GM23338 (cell line): ENCODE measurements around the gene PLRG1. TPM values are rescaled to one million over a fixed set of nuclear protein-coding genes. Genes with fewer than 3 reads are reported as not detected.

Experiments
- ATAC-seq: fragments of 200-7000 bp; cut with Tn5 transposase; 3 replicates; pipeline ENCODE4 v1.9.1; 2020
- DNase-seq: peaks from one replicate; pipeline ENCODE4 v3.0.0-alpha.2; 2015; ENCODE audit warnings: low spot score
- H2AFZ ChIP-seq: fragments of 200-600 bp; sonication (generic); 2 replicates; pipeline ENCODE4 v1.8.0; 2016; ENCODE audit warnings: antibody characterized with exemption, mild to moderate bottlenecking, moderate library complexity
- H3F3A ChIP-seq: fragments of 200-600 bp; sonication (generic); replicated peaks from 2 replicates; pipeline ENCODE4 v1.8.0; 2017; ENCODE audit warnings: antibody characterized with exemption, mixed run types, low read depth
- H3K27ac ChIP-seq: fragments of 200-600 bp; sonication (generic); 2 replicates; pipeline ENCODE4 v1.6.1; 2016; ENCODE audit warnings: low read depth
- H3K27me3 ChIP-seq: fragments of 200-600 bp; sonication (generic); 2 replicates; pipeline ENCODE4 v1.8.0; 2016; ENCODE audit warnings: mild to moderate bottlenecking, mixed run types, moderate library complexity; ENCODE audit not compliant: insufficient read depth
- H3K36me3 ChIP-seq: fragments of 200-600 bp; sonication (generic); 2 replicates; pipeline ENCODE4 v1.8.0; 2016; ENCODE audit warnings: mild to moderate bottlenecking; ENCODE audit not compliant: insufficient read depth
- H3K4me1 ChIP-seq: fragments of 200-600 bp; sonication (generic); 2 replicates; pipeline ENCODE4 v1.8.0; 2016; ENCODE audit warnings: mild to moderate bottlenecking, moderate library complexity; ENCODE audit not compliant: insufficient read depth
- H3K4me2 ChIP-seq: fragments of 200-600 bp; sonication (generic); 2 replicates; pipeline ENCODE4 v1.7.1; 2017; ENCODE audit warnings: mixed run types
- H3K4me3 ChIP-seq: fragments of 200-600 bp; sonication (generic); 2 replicates; pipeline ENCODE4 v1.6.1; 2016; ENCODE audit warnings: mixed run types
- H3K79me2 ChIP-seq: fragments of 200-600 bp; sonication (generic); replicated peaks from 2 replicates; pipeline ENCODE4 v1.8.0; 2017; ENCODE audit warnings: mild to moderate bottlenecking; ENCODE audit not compliant: insufficient read depth
- H3K9me2 ChIP-seq: fragments of 200-600 bp; sonication (generic); 2 replicates; pipeline ENCODE4 v1.8.0; 2017; ENCODE audit not compliant: insufficient read depth
- H4K20me1 ChIP-seq: fragments of 200-600 bp; sonication (generic); replicated peaks from 2 replicates; pipeline ENCODE4 v1.8.0; 2017; ENCODE audit warnings: mild to moderate bottlenecking; ENCODE audit not compliant: insufficient read depth
- H3K27ac Mint-ChIP-seq: 2 replicates; pipeline ENCODE4 v1.8.0; 2020; ENCODE audit warnings: inconsistent platforms, mild to moderate bottlenecking, moderate library complexity, mixed read lengths
- H3K27me3 Mint-ChIP-seq: 3 replicates; pipeline ENCODE4 v1.8.0; 2022; ENCODE audit warnings: low read depth, mild to moderate bottlenecking, moderate library complexity, mixed read lengths, inconsistent platforms; ENCODE audit not compliant: insufficient read depth, poor library complexity
- H3K36me3 Mint-ChIP-seq: 3 replicates; pipeline ENCODE4 v1.8.0; 2021; ENCODE audit warnings: low read depth, mild to moderate bottlenecking, inconsistent platforms, moderate library complexity, mixed read lengths
- H3K4me1 Mint-ChIP-seq: 3 replicates; pipeline ENCODE4 v1.8.0; 2020; ENCODE audit warnings: mild to moderate bottlenecking, inconsistent platforms, mixed read lengths
- H3K4me3 Mint-ChIP-seq: 3 replicates; pipeline ENCODE4 v1.8.0; 2021; ENCODE audit warnings: moderate library complexity, mild to moderate bottlenecking, inconsistent platforms, mixed read lengths
- H3K9me3 Mint-ChIP-seq: 3 replicates; pipeline ENCODE4 v1.8.0; 2020; ENCODE audit warnings: moderate library complexity, mild to moderate bottlenecking, inconsistent platforms, mixed read lengths
- CREB1 ChIP-seq: fragments of 250-450 bp; sonication (Bioruptor Pico); IDR thresholded peaks from 2 replicates; pipeline ENCODE4 v1.5.0; 2020; ENCODE audit warnings: low read depth, mild to moderate bottlenecking, moderate library complexity
- EZH2phosphoT487 ChIP-seq: fragments of 200-600 bp; sonication (generic); IDR thresholded peaks from one replicate; pipeline ENCODE4 v1.8.1; 2018; ENCODE audit warnings: antibody characterized with exemption; ENCODE audit not compliant: unreplicated experiment
- STAT1 ChIP-seq: IDR thresholded peaks from one replicate; pipeline ENCODE4 v1.6.1; 2016; ENCODE audit warnings: antibody characterized with exemption; ENCODE audit not compliant: unreplicated experiment
- ZNF114 ChIP-seq: fragments of 250-450 bp; sonication (Bioruptor Pico); IDR thresholded peaks from 2 replicates; pipeline ENCODE4 v1.5.0; 2020; ENCODE audit warnings: mild to moderate bottlenecking, moderate library complexity
- polyA plus RNA-seq: library from polyadenylated mRNA; unstranded; fragments of >200 nt; fragmentation: Nextera tagmentation; extraction: Ambion mirVana; gene quantifications from 2 replicates; pipeline ENCODE4 v1.2.1, GENCODE V29; 2016
- total RNA-seq: library from RNA; depleted of rRNA; stranded (reverse); fragments of >200 nt; shearing (Covaris generic); gene quantifications from 2 replicates; pipeline ENCODE4 v1.2.3, GENCODE V29; 2014
- TF ChIP-seq, protein P1 (sequence below): IDR thresholded peaks from one replicate; pipeline ENCODE4 v1.6.1; 2018; ENCODE audit warnings: antibody characterized with exemption; ENCODE audit not compliant: unreplicated experiment
- TF ChIP-seq, protein P2 (sequence below), 2 experiments: fragments of 200-600 bp in 1 of 2; sonication (generic) in 1 of 2; conservative IDR thresholded peaks; 2 replicates each; pipeline versions ENCODE4 v1.5.1 to v1.6.1; 2016 to 2017; ENCODE audit warnings: antibody characterized with exemption in 2 of 2, low read depth in 2 of 2, mild to moderate bottlenecking in 2 of 2, moderate library complexity in 1 of 2
- TF ChIP-seq, protein P3 (sequence below): IDR thresholded peaks from 2 replicates; pipeline ENCODE4 v1.6.1; 2016; ENCODE audit warnings: antibody characterized with exemption

PLRG1 gene
- total and polyA plus RNA-seq, 2 experiments from 2014 or later: 77.3 to 82.7 TPM

DNA sequence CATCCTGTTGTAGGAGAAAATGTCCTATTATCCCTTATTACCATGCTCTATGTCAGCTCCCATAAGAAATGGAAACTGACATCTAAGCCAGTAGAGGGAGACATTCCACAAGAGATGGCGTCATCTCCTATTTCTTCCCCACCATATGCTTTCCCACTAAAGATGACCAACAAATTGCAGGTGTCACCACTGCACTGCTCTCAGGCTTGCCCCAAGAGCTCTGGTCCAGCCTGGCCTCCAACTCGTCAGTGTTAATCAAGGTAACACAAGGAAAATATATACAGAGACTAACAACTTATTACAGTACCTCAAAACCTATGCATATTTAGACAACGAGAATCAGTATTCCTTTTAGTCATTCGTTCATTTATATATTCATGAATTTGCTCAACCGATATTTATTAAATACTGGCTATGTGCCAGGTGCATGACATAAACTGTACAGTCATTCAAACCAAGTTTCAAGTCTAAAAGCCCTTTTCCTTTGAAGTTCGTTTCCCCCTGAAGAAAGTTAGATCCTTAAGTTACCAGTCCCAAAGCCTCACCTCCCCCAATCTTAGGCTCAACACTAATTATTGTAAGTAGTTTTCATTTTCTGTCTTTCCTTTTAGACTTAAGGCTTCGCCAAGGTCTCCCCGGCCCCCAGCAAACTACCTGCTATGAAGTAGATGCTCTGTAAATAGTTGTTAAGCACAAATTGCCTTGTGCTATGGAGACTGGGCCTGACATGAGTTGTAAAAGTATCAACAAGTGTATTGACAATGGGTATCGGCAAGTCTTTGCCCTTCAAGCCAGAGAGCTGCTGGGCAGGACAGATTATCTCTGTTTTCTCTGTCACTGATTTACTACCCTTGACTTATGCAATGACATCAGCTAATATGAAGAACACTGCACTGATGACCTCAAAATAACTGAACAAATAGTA, 9.6 kb upstream of the PLRG1 start:
- Histone ChIP-seq H3K4me2 (no peak overlapping the region), H3K27me3 (no peaks in the 10 kb centered on the region), H4K20me1 (no peaks in the 10 kb centered on the region), H2AFZ (no peak overlapping the region), H3K9me2 (no peaks in the 10 kb centered on the region), H3K36me3 (no peaks in the 10 kb centered on the region), H3K27ac (no peak overlapping the region), H3K4me1 (no peaks in the 10 kb centered on the region), H3K4me3 (no peak overlapping the region), H3K79me2 (no peaks in the 10 kb centered on the region), H3F3A (no peaks in the 10 kb centered on the region)
- peak; percentile 80 for DNase-seq
- ATAC-seq: peak; percentile 97
- no peaks in the 10 kb centered on the region for H3K27me3 Mint-ChIP-seq
- H3K4me1 Mint-ChIP-seq: no peaks in the 10 kb centered on the region; the same call in 2 of the 3 replicates
- TF ChIP-seq CREB1 (CRISPR knock-in tag) (no peak), STAT1 (no peak), EZH2phosphoT487 (no peak), ZNF114 (no peak)
- TF ChIP-seq, protein P1, sequence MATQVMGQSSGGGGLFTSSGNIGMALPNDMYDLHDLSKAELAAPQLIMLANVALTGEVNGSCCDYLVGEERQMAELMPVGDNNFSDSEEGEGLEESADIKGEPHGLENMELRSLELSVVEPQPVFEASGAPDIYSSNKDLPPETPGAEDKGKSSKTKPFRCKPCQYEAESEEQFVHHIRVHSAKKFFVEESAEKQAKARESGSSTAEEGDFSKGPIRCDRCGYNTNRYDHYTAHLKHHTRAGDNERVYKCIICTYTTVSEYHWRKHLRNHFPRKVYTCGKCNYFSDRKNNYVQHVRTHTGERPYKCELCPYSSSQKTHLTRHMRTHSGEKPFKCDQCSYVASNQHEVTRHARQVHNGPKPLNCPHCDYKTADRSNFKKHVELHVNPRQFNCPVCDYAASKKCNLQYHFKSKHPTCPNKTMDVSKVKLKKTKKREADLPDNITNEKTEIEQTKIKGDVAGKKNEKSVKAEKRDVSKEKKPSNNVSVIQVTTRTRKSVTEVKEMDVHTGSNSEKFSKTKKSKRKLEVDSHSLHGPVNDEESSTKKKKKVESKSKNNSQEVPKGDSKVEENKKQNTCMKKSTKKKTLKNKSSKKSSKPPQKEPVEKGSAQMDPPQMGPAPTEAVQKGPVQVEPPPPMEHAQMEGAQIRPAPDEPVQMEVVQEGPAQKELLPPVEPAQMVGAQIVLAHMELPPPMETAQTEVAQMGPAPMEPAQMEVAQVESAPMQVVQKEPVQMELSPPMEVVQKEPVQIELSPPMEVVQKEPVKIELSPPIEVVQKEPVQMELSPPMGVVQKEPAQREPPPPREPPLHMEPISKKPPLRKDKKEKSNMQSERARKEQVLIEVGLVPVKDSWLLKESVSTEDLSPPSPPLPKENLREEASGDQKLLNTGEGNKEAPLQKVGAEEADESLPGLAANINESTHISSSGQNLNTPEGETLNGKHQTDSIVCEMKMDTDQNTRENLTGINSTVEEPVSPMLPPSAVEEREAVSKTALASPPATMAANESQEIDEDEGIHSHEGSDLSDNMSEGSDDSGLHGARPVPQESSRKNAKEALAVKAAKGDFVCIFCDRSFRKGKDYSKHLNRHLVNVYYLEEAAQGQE: no peak
- TF ChIP-seq, protein P2, sequence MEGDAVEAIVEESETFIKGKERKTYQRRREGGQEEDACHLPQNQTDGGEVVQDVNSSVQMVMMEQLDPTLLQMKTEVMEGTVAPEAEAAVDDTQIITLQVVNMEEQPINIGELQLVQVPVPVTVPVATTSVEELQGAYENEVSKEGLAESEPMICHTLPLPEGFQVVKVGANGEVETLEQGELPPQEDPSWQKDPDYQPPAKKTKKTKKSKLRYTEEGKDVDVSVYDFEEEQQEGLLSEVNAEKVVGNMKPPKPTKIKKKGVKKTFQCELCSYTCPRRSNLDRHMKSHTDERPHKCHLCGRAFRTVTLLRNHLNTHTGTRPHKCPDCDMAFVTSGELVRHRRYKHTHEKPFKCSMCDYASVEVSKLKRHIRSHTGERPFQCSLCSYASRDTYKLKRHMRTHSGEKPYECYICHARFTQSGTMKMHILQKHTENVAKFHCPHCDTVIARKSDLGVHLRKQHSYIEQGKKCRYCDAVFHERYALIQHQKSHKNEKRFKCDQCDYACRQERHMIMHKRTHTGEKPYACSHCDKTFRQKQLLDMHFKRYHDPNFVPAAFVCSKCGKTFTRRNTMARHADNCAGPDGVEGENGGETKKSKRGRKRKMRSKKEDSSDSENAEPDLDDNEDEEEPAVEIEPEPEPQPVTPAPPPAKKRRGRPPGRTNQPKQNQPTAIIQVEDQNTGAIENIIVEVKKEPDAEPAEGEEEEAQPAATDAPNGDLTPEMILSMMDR (conservative IDR thresholded peaks at IDR 0.05; ENCODE audit: low read depth in 2 of 2): peak; percentile 83 to 96
- TF ChIP-seq, protein P3, sequence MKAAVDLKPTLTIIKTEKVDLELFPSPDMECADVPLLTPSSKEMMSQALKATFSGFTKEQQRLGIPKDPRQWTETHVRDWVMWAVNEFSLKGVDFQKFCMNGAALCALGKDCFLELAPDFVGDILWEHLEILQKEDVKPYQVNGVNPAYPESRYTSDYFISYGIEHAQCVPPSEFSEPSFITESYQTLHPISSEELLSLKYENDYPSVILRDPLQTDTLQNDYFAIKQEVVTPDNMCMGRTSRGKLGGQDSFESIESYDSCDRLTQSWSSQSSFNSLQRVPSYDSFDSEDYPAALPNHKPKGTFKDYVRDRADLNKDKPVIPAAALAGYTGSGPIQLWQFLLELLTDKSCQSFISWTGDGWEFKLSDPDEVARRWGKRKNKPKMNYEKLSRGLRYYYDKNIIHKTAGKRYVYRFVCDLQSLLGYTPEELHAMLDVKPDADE: no peak
- H3K4me3 Mint-ChIP-seq: no peak overlapping the region
- H3K27ac Mint-ChIP-seq: no peak overlapping the region
- H3K36me3 Mint-ChIP-seq: no peaks in the 10 kb centered on the region
- H3K9me3 Mint-ChIP-seq: no peaks in the 10 kb centered on the region

DNA sequence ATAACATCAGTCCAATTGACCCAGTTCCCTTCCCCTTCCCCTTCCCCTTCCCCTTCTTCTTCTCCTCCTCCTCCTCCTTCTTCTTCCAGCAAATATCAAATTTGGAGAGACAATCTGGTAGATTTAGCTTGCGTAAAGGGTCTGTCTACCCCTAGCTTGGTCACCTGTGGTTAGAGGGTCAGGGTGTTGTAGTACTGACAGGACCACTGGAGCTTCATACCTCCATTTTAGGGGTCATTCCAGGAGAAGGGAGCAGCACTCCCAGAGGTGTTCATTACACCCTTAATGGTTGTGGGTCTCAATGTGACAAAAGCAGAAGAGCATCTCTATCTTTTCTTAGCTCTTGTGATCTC, 8.9 kb upstream of the PLRG1 start:
- H3K4me1 Mint-ChIP-seq: no peaks in the 10 kb centered on the region; the same call in 2 of the 3 replicates
- no peak overlapping the region for H3K4me3 ChIP-seq
- no peaks in the 10 kb centered on the region for H3K79me2 ChIP-seq
- no peaks in the 10 kb centered on the region for H3K4me1 ChIP-seq
- ATAC-seq: peak; percentile 23; the same call in 2 of the 3 replicates
- no peaks in the 10 kb centered on the region for H3K36me3 Mint-ChIP-seq
- H3K9me2 ChIP-seq: no peaks in the 10 kb centered on the region
- no peak overlapping the region for H3K4me2 ChIP-seq
- DNase-seq: no peak
- H3K9me3 Mint-ChIP-seq: no peaks in the 10 kb centered on the region
- H3K27me3 ChIP-seq: no peaks in the 10 kb centered on the region
- H3K36me3 ChIP-seq: no peaks in the 10 kb centered on the region
- no peaks in the 10 kb centered on the region for H4K20me1 ChIP-seq
- no peaks in the 10 kb centered on the region for H3F3A ChIP-seq
- no peak overlapping the region for H3K27ac Mint-ChIP-seq
- H3K27me3 Mint-ChIP-seq: no peaks in the 10 kb centered on the region
- no peak overlapping the region for H3K4me3 Mint-ChIP-seq
- no peak overlapping the region for H3K27ac ChIP-seq
- no peak overlapping the region for H2AFZ ChIP-seq
- TF ChIP-seq, protein P2 (conservative IDR thresholded peaks at IDR 0.05; ENCODE audit: low read depth in 2 of 2): no peak
